Stimulated activated CD8-positive, alpha-beta memory T cell treated with anti-CD3 and anti-CD28 coated beads, Interleukin-2, amount 100 ng/mL, for 48 hours (primary cell): Measurements from ENCODE around the gene ERVFRD-1.

Source experiments
- DNase-seq, 2 donors: peaks; one replicate each; pipeline ENCODE4 v3.0.0-alpha.2; 2020; ENCODE audit warnings: low read depth in 2 of 2

ERVFRD-1 gene

GRCh38 chr6:11129908-11130565 is 18.5 kb upstream of the ERVFRD-1 start:
- DNase-seq: no peak

- no peak for DNase-seq
These were observed 17.1 kb upstream of the ERVFRD-1 start for GRCh38 chr6:11128608-11129007.

GRCh38 chr6:11126876-11127275 is 15.4 kb upstream of the ERVFRD-1 start:
- DNase-seq: no peak

GRCh38 chr6:11123978-11124377 is 12.5 kb upstream of the ERVFRD-1 start:
- no peak for DNase-seq

- no peak for DNase-seq
These were observed 10.9 kb upstream of the ERVFRD-1 start for GRCh38 chr6:11122380-11122779.

GRCh38 chr6:11121851-11122250 is 10.3 kb upstream of the ERVFRD-1 start:
- DNase-seq: no peak

GRCh38 chr6:11120271-11121005 is 8.9 kb upstream of the ERVFRD-1 start:
- no peak for DNase-seq

- peak in 1 of 2 donors; percentile 33 for DNase-seq
These were observed 4.4 kb upstream of the ERVFRD-1 start for GRCh38 chr6:11115808-11116536.

GRCh38 chr6:11113038-11113437 is 1.5 kb upstream of the ERVFRD-1 start:
- no peak for DNase-seq

GRCh38 chr6:11111769-11112437 is 378 bp upstream of the ERVFRD-1 start:
- no peak for DNase-seq

- no peak for DNase-seq
These were observed 2.8 kb downstream of the ERVFRD-1 start for GRCh38 chr6:11108726-11109125.

GRCh38 chr6:11103065-11103464 is 8.5 kb downstream of the ERVFRD-1 start:
- no peak for DNase-seq

- DNase-seq: no peak
These were observed 10.1 kb downstream of the ERVFRD-1 start for GRCh38 chr6:11101417-11101816.

- no peak for DNase-seq
These were observed 13.5 kb downstream of the ERVFRD-1 start for GRCh38 chr6:11098004-11098403.

- DNase-seq: no peak
These were observed 14.0 kb downstream of the ERVFRD-1 start for GRCh38 chr6:11097476-11097875.

- DNase-seq: no peak
These were observed 15.4 kb downstream of the ERVFRD-1 start for GRCh38 chr6:11096109-11096508.

- DNase-seq: no peak
These were observed 16.6 kb downstream of the ERVFRD-1 start for GRCh38 chr6:11094941-11095340.

GRCh38 chr6:11094411-11094851 is 17.1 kb downstream of the ERVFRD-1 start:
- peak; percentile 22 to 35 for DNase-seq

GRCh38 chr6:11093626-11094410 is 17.7 kb downstream of the ERVFRD-1 start, which contains the start of gene SMIM13:
TSS of gene SMIM13 (plus strand) at chr6:11093834. CDS start at chr6:11094314, 480 bp downstream.
- DNase-seq: peak; percentile 89 to 92

- DNase-seq: no peak
These were observed 18.2 kb downstream of the ERVFRD-1 start for GRCh38 chr6:11093376-11093625.

- peak in 1 of 2 donors; percentile 4 for DNase-seq
These were observed 18.7 kb downstream of the ERVFRD-1 start for GRCh38 chr6:11092668-11093375.
